Measurements from ENCODE around the gene NEDD9.

NEDD9 gene

GRCh38 chr6:11217360-11218101 is 14.9 kb downstream of the NEDD9 start:
- peak; percentile 59 for DNase-seq

GRCh38 chr6:11215773-11216172 is 16.7 kb downstream of the NEDD9 start:
- no peak for DNase-seq

- no peak for DNase-seq
Observed at GRCh38 chr6:11214901-11215300, 17.6 kb downstream of the NEDD9 start.

- DNase-seq = no peak
Observed at GRCh38 chr6:11214084-11214833, 18.2 kb downstream of the NEDD9 start.

- no peak for DNase-seq
Observed at GRCh38 chr6:11213422-11214021, 18.9 kb downstream of the NEDD9 start.

- peak; percentile 98 for DNase-seq
Observed at GRCh38 chr6:11212664-11213063, 19.8 kb downstream of the NEDD9 start.

- DNase-seq = no peak
Observed at GRCh38 chr6:11211254-11211653, 21.2 kb downstream of the NEDD9 start.

GRCh38 chr6:11210386-11211138 is 21.9 kb downstream of the NEDD9 start:
- no peak for DNase-seq

- DNase-seq = no peak
Observed at GRCh38 chr6:11209906-11210305, 22.6 kb downstream of the NEDD9 start.

- no peak for DNase-seq
Observed at GRCh38 chr6:11209369-11209768, 23.1 kb downstream of the NEDD9 start.

GRCh38 chr6:11208854-11209253 is 23.6 kb downstream of the NEDD9 start:
- DNase-seq = no peak

GRCh38 chr6:11208267-11208666 is 24.2 kb downstream of the NEDD9 start:
- DNase-seq = no peak

GRCh38 chr6:11207199-11207968 is 25.1 kb downstream of the NEDD9 start:
- peak; percentile 96 for DNase-seq

- no peak for DNase-seq
Observed at GRCh38 chr6:11206576-11206975, 25.9 kb downstream of the NEDD9 start.

GRCh38 chr6:11204794-11205366 is 27.6 kb downstream of the NEDD9 start:
- DNase-seq = no peak

- no peak for DNase-seq
Observed at GRCh38 chr6:11204005-11204399, 28.5 kb downstream of the NEDD9 start.

- DNase-seq = no peak
Observed at GRCh38 chr6:11203306-11204004, 29.0 kb downstream of the NEDD9 start.

- DNase-seq = no peak
Observed at GRCh38 chr6:11202513-11203305, 29.8 kb downstream of the NEDD9 start.

GRCh38 chr6:11201772-11202512 is 30.5 kb downstream of the NEDD9 start:
- DNase-seq = no peak

- no peak for DNase-seq
Observed at GRCh38 chr6:11201015-11201414, 31.5 kb downstream of the NEDD9 start.
